NCI-H524 treated with DMSO at 0.1 percent for 48 hours (cell line): ENCODE measurements around the gene HRAS.
"Not testable (repeated sequence)": the region's sequence is repeated elsewhere in the genome, so short reads cannot be mapped to it uniquely, and the experiment has no call there.

Experiments used
- DNase-seq: peaks from one replicate; lab custom pipeline; 2025; lab: John Stamatoyannopoulos, UW

The HRAS gene

DNA sequence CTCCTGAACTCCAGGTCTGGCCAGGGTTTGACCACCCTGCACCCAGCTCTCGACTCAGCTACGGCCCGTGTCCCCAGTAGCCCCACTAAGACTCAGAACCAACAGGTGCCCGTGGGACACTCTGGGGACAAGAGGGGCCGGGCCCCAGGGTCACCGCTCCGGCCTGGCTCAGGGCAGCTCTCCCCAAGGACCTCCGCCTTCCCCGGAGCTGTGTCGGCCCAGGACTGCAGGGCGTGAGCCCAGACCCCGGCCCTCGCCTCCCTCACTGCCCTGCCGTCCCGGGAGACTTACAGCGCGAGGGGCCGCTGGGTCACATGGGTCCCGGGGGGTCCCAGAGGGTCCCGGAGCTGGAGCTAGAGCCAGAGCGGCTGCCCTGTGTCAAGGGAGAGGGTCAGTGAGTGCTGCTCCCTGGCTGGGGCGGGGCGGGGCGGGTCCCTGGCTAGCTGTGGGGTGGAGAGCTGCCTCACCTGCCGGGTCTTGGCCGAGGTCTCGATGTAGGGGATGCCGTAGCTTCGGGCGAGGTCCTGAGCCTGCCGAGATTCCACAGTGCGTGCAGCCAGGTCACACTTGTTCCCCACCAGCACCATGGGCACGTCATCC lies 2.3 kb downstream of the HRAS start:
- DNase-seq, result no peak

DNA sequence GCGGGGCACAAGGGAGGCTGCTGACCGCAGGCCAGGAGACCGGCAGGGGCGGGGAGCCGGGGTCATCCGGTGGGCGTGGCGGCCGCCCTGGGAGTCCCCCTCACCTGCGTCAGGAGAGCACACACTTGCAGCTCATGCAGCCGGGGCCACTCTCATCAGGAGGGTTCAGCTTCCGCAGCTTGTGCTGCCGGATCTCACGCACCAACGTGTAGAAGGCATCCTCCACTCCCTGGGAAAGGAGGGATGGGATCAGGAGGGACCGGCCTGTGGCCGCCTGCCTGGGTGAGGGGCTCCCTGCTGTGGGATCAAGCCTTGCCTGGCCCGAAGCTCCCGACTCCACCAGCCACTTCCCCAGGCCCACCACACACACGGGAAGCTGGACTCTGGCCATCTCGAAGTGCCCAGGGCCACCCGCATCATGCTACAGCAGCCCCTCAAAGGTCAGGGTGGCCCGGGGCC lies 2.8 kb downstream of the HRAS start:
- DNase-seq, result no peak

DNA sequence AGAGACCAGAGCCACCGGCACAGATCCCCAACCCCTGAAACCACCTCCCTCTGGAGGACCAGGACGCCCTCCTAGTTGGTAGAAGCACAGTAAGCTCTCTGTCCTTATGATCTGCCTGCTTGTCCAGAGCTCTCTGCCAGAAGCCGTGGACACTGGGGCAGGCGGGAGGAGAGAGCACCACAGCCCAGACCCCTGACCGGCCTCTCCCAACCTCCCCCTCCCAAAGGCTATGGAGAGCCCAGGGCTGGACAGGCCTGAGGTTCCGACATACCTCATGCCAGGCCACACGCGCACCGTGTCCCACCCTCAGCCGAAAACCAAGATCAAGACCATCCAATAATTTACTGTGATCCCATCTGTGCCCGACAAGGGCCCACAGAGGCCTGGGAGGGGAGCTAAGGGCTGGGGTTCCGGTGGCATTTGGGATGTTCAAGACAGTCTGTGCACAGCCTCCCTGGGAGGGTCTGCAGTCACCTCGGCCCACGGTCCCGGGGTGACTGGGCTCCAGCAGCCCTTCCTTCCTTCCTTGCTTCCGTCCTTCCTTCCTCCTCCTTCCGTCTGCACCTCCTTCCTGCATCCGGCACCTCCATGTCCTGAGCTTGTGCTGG lies 3.4 kb downstream of the HRAS start:
- DNase-seq, result no peak

DNA sequence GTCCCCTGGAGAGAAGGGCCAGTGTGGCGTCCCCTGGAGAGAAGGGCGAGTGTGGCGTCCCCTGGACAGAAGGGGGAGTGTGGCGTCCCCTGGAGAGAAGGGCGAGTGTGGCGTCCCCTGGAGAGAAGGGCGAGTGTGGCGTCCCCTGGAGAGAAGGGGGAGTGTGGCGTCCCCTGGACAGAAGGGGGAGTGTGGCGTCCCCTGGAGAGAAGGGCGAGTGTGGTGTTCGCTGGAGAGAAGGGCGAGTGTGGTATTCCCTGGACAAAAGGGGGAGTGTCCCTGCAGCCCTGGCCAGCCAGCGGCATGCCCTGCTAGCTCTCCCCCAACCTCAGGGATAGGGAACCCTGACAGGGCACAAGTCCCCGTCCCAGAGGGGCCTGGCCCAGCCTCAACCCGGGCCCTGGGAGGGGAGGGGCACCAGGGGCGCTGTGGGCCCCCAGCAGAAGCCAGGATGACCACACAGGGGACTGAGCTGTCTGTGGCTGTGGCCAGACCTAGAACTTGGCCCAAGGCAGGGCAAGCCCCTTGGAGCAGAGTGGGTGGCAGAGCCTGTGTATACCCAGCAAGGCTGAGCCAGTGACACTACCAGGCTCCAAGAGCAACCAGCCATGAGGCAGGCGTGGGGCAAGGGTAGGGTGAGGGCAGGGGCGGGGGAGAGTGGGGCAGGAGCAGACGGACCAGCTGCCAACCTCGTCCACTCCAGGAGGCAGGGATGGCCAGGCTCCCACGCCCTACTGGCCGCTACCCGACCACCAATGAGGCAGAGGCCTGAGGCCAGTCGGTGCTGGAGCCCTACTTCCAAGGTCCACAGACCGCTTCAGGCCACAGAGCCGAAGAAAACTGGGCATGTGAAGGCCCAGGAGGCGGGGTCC lies 4.2 kb downstream of the HRAS start:
- no peak for DNase-seq

DNA sequence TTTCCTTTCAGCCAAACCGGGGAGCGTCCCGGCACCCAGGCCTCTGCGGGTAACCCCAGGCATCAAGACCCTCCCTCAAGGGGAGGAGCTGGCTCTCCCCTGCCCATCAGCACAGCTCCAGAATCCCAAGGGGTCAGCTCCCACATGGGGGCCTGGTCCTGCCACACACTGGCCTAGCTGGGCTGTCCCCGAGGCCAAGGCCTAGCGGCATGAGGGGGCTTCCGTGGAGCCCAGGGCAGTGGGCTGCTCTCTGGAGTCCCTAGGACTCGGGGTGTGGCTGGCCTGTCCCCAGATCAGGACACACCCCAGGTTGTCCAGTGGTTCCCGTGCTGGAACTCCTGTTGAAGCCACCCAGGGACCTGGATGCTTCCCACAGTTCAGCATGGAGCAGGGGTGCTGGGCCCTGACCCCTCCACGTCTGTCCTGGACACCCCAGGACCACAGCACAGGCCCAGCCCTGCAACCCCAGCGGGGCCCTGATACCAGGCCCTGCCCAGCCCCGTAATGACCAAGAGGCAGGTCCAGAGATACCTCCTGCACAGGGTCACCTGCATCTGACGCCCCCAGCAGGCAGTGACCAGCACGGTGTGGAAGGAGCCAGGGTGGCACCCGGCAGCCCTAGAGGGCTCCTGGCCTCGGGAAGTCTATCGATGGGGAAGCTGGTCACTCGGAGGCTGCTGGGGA lies 5.5 kb downstream of the HRAS start:
- DNase-seq, result no peak

DNA sequence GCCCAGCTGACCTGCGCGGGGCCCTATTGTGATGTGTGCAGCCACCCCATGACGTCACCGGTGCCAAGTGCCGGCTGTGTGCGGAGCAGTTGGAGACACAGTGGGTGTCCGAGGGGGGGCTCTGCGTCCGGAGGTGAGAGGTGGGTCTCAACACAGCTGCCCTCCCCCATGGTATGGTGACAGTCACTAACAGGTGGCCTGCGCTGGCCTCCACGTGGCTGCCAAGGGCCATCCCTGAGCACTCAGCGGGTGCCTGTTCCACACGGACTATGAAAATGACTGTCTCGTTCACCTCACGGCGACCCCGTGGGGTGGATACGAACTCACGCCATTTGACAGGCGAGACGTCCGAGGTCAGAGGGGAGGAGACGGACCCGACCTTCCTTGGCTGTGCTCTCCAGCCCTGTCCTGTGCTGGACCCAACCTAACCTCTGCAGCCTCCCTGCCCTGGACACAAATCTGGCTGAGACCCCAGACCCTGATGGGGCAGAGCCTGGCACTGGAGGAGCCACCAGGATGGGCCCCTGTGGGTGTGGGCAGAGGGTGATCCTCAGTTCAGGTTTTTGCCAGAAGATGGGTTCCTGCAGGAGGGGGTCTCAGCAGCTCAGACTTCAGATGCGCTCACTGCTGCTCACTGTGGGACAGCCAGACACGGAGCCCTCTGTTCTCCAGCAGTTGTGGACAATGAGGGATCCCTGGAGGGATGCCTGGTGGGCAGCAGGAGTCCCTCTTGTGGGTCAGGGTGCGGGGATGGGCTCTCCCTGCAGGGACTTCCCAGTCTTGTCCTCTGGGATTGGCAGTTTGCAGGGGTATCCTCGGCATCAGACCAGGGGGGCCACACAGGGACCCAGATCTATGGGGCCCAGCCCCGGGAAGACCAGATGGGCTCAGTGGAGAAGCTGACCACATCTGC lies 6.3 kb downstream of the HRAS start:
- DNase-seq, result no peak

DNA sequence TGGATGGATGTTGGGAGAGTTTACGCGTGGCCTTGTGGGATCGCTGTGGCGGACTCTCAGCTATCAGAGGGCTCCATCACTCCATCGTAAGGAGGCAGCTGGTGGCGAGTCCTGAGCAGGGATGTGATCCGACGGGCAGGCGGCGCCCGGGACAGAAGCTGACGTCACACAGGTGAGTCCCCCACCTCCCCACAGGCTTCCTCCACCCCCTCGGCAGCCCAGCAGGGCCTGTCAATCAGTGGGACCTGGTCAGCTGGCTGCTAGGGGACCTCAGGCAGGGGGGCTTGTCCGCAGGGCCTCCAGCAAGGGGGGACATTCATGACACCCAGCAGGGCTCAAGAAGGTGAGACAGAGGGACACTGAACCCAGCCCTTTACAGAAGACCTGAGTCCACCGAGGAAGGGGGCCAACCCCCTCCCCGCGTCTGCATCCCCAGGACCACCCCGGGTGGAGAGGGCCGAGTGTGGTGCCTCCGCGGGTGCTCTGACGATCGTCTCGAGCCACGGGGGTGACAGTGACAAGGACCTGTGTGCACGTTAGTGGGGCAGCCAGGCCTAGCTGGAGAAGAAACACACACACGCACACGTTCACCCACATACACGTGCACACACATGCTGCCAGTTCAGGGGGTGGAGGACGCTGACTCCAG lies 7.1 kb downstream of the HRAS start:
- DNase-seq, result no peak

DNA sequence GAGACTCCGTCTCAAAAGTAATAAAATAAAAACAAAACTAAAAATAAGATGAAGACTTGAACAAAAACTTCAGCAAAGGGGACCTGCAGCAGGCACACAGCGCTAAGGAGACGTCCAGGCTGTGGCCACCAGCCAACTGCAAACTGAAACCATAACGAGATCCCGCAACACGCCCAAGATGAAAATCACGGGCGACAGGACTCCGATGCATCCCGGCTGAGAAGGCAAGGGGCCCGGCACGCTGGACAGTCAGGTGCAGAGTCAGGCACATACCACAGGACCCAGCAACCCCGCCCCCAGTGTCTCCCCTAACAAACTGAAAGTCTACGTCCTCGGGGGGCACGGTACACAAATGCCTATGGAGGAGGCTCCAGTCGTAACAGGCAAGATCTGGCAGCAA lies 9.2 kb downstream of the HRAS start:
- no peak for DNase-seq

DNA sequence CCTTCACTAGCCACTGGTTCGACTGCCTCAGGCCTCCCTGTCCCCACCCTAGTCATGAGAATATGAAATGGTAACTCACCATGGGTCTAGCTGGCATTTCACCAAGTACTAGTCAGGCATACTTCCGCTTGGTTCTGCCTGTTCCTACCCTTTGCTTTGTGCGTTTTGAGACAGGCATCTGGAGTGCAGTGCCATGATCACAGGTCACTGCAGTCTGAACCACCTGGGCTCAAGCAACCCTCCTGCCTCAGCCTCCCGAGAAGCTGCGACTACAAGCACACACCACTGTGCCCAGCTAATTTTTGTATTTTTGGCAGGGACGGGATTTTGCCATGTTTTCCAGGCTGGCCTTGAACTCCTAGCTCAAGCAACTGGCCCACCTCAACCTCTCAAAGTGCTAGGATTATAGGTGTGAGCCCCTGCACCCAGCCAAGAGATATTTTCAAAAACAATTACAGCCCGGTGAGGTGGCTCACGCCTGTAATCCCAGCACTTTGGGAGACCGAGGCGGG lies 14.1 kb downstream of the HRAS start:
- no peak for DNase-seq

DNA sequence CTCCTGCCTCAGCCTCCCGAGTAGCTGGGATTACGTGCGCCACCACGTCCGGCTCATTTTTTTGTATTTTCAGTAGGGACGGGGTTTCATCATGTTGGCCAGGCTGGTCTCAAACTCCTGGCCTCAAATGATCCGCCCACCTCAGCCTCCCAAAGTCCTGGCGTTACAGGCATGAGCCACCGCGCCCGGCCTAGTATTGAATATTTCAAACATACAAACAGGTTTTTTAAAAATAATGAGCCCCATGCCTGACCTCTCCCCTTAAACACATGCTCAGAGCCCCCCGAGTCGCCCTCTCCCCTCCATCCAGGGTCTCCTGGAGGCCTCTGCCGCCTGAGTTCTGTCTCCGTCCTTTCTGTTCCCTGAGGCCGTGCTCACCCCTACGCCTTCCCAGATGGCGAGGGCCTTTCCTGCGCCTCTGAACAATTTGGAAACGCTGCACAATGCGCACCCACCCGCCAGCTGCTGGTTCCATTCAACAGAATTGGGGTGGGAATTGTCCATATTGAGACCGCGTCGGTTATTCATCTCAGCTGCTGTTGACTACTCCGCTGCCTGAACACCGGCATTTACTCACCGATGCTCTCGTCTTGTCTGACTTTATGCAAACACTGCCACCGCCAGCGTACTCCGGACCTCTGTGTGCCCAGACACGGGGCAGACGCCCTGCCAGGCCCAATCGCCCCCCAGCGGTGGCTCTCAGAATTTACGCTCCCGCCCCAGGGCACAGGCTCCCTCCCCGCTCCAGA lies 14.8 kb downstream of the HRAS start:
- no peak for DNase-seq

DNA sequence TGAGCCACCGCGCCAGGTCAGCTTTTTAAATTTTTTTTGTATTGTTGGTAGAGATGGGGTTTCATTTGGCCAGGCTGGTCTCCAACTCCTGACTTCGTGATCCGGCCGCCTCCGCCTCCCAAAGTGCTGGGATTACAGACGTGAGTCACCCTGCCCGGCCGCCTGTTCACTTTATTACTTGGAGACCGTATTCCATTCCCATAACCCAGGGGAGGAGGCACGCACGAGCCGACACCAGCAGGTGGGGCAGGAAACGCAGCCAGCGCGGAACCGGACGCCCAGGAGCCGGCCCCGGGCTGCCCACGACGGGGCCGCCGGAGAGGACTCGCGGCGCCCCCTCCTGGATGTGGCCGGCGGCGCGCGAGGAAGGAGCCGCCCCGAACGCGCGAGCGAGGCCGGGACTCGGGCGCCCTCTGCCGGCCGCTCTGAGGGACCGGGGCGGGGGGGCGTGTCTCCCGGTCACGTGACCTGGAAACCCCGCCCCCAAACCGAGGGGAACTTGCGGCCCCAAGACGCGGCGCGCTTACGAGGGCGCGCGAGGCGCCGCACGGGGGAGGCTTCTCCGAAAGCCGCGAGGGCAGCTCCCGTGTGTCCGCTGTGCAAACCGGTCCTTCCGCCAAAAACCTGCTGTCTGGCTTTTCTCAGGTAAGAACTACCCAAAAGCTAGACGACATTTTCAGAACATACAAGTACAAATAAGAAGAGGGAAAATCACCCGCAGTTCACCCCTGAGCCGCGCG lies 16.7 kb downstream of the HRAS start:
- DNase-seq, result peak; percentile 45

DNA sequence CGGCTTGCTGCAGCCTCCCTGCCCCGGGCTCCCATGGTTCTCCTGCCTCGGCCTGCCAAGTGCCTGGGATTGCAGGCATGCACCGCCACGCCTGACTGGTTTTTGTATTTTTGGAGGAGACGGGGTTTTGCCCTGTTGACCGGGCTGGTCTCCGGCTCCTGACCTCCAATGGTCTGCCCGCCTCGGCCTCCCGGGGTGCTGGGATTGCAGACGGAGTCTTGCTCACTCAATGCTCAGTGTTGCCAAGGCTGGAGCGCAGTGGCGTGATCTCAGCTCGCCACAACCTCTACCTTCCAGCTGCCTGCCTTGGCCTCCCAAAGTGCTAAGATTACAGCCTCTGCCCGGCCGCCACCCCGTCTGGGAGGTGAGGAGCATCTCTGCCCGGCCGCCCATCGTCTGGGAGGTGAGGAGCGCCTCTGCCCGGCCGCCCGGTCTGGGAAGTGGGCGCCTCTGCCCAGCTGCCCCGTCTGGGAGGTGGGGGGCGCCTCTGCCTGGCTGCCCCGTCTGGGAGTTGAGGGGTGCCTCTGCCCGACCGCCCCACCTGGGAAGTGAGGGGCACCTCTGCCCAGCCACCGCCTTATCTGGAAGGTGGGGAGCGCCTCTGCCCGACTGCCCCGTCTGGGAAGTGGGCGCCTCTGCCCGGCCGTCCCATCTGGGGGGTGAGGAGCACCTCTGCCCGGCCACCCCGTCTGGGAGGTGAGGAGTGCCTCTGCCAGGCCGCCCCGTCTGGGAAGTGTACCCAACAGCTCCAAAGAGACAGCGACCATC lies 18.3 kb downstream of the HRAS start:
- DNase-seq, result not testable (repeated sequence)

DNA sequence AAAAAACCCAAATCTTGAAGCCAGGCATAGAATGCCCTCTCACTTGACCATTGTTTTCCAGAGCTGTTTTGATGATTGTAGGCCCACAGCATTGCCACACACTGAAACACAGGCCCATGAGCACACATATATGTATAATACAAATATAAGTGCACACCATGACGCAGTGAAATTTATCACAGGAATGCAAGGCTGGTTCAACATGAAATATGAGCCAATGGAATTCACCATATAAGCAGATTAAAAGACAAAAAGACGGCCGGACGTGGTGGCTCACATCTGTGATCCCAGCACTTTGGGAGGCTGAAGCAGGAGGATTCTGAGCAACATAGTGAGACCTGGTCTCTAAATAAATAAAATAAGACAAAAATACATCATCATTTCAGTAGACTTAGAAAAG lies 19.0 kb downstream of the HRAS start:
- no peak for DNase-seq

DNA sequence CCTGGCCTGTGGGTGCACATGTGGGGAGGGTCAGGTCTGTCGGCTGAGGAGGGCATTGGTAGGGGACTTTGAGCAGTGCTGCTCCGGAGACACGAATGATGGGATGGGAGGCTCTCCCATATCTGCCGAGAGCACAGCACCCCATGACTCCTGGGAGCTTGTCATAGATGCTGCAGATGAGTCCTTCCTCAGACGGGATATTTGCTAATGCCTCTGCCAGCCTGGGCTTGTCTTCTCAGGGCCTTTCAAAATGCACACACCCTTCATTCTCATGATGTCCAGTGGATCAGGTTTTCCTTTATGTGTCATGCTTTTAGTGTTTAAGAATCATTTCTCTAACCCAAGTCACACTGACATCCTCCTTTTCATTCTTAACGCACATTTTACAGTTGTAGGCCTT lies 20.2 kb downstream of the HRAS start:
- no peak for DNase-seq

DNA sequence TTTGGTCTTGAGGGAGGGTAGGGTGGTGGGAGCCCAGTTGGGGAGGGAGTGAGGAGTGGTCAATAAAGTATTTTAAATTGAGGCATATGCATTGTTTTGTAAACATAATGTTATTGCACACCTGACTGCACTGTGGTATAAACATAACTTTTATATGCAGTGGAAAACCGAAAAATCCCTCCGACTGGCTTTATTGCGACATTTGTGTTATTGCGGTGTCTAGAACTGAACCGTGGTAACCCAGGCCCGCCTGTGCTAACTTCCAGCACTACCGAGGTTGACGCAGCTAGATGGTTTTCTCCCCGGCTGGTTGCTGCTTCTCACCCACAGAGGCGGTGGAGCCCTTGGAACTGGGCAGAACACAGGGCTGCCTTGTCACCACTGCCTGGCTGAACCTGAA lies 20.8 kb downstream of the HRAS start:
- DNase-seq, result no peak

DNA sequence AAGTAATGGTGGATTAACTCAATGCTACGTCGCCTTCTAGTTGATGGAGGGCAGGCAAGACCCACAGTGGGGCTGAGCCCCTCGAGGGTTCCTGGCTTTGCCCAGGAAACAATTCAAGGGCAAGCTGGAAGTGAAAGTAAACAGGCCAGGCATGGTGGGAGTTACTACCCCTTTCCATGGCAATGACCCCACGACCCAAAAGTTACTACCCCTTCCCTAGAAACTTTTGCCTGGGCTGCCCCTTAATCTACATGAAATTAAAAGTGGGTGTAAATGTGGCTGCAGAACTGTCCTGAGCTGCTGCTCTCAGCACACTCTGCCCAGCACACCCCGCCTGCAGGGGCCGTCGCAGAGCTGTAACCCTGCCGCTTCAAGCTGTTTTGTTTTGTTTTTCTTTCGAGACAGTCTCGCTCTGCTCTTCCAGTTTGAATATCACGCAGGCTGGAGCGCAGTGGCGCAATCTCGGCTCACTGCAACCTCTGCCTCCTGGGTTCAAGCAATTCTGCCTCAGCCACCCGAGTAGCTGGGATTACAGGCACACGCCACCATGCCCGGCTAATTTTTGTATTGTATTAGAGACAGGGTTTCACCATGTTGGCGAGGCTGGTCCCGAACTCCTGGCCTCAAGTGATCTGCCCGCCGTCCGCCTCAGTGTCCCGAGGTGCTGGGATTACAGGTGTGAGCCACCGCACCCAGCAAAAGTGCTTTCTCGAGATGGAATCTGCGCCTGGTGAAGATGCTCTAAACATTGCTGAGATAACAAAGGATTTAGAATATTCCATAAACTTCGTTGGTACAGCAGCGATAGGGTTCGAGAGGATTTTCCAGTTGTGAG lies 22.4 kb downstream of the HRAS start:
- DNase-seq, result no peak

DNA sequence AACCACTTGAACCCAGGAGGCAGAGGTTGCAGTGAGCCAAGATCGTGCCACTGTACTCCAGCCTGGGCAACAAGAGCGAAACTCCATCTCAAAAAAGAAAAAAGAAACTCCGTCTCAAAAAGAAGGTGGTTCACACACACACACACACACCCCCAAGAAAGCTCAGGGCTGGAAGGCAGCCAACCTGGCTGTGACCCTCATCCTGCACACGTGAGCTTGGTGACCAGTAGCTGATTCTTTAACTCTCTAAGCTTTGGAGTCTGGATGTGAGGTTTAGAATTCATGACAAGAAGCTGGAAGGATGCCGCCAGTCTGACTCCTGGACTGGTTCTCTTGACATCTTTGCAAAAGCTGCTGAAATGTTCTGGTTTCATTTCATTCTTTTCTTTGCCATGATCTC lies 26.4 kb downstream of the HRAS start:
- no peak for DNase-seq
